EH (cell line): Measurements from ENCODE around the gene OR7G2.
"Not testable (repeated sequence)": the region's sequence is repeated elsewhere in the genome, so short reads cannot be mapped to it uniquely, and the experiment has no call there.

ENCODE experiments used
- DNase-seq: peaks from one replicate; pipeline ENCODE4 v3.0.0-alpha.2; 2015; ENCODE audit warnings: low read depth

Gene OR7G2

GRCh38 chr19:9073806-9074205 lies 33.5 kb downstream of the OR7G2 start:
- DNase-seq = no peak

- DNase-seq = not testable (repeated sequence)
These were observed 35.6 kb downstream of the OR7G2 start for GRCh38 chr19:9071720-9072119.

DNA sequence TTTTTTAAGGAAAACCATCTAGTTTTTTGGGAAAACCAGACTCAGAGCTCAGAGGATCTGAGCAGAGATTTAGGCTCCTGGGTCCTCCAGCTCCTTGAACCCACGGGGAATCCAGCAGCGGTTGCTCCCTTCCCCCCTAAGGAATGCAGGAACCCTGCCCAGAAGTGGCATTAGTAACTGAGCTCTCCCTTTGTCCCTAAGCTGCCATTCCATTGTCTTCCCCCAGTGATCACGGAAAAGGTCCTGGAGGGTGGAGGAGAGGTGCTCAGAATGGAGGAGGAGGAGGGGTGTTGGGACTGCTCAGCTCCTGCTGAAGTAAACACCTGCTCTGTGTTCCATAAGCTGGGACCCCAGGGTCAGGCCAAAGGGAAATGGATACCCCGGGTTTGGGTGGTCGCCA lies 37.2 kb downstream of the OR7G2 start:
- DNase-seq = no peak

GRCh38 chr19:9065457-9066014 lies 41.7 kb downstream of the OR7G2 start:
- DNase-seq = no peak

DNA sequence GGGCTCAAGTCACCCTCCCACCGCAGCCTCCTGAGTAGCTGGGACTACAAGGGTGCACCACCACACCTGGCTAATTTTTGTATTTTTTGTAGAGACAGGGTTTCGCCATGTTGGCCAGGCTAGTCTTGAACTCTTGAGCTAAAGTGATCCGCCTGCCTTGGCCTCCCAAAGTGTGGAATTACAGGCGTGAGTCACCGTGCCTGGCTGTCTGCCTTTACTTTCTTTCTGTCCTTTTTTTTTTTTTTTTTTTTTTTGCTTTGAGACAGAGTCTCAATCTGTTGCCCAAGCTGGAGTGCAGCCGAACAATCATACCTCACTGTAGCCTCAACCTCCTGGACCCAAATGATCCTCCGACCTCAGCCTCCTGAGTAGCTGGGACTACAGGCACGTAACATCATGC lies 45.4 kb downstream of the OR7G2 start:
- DNase-seq = no peak

- DNase-seq = no peak
These were observed 46.5 kb downstream of the OR7G2 start for GRCh38 chr19:9060564-9061340.

DNA sequence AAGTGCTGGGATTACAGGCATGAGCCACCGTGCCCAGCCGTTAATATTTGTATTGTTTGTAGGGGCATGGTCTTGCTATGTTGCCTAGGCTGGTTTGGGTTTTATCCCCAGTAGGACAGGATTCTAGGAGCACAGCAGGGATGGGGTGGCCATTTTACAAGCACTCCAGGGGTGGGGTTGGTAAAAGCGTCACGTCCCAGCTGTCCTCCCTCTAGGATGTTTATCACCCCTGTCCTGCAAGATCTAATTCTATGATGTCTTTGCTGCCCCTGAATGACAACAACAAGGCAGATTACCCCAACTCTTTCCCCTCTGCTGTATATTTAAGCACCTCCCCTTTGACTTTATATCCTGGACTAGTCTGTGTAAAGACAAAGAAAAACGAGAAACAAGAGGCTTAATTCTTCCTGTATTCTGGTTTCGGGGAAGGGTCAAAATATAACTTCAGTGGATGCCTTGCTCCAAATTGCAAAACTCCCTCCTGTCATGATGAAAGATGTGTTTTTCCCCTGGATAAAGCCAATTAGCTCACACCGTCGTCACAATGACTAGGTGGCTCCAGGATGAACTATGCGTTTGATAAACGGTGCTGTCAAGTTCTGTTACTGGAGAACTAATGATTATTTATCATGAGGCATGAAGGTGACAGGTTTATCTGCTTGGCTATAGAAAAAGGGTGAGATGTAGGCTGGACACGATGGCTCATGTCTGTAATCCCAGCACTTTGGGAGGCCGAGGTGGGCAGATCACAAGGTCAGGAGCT lies 48.2 kb downstream of the OR7G2 start:
- DNase-seq = no peak

- no peak for DNase-seq
These were observed 49.6 kb downstream of the OR7G2 start for GRCh38 chr19:9057505-9058258.

DNA sequence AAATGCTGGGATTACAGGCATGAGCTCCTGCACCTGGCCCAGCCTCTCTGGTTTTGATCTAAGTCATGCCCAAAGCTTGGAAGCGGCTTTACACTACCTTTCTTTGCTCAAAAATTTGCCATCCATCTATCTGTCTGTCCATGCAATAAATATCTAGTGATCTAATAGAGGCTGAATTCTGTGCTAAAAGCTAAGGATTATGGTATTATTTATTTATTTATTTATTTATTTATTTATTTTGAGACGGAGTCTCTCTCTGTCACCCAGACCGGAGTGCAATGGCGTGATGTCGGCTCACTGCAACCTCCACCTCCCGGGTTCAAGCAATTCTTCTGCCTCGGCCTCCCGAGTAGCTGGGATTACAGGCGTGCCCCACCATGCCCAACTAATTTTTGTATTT lies 51.1 kb downstream of the OR7G2 start:
- not testable (repeated sequence) for DNase-seq

- no peak for DNase-seq
These were observed 52.5 kb downstream of the OR7G2 start for GRCh38 chr19:9054765-9055164.

- no peak for DNase-seq
These were observed 53.1 kb downstream of the OR7G2 start for GRCh38 chr19:9054207-9054606.

GRCh38 chr19:9053674-9054073 lies 53.6 kb downstream of the OR7G2 start:
- not testable (repeated sequence) for DNase-seq

DNA sequence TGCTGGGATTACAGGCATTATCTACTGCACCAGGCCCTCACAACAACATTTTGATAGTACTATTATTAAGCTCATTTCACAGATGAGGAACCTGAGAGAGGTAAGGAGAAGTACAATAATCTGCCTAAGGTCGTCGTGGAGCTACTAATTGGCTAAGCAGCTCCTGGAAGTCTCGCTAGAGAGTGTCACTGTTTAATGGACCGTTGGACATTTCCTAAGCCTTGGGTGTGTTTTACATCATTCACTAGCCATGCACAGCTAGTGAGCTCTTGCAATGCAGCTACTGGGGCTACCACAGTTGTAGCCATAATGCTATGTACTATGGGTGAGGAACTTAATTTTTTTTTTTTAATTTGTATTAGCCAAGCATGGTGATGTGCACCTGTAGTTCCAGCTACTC lies 54.4 kb downstream of the OR7G2 start:
- DNase-seq = no peak
